AG20443 (cell line): ENCODE results near the gene S100Z.
"Not testable (repeated sequence)": the region's sequence is repeated elsewhere in the genome, so short reads cannot be mapped to it uniquely, and the experiment has no call there.

Source experiments
- DNase-seq: peaks from one replicate; pipeline ENCODE4 v3.0.0; 2012; ENCODE audit warnings: low spot score, mixed read lengths

Gene S100Z

DNA sequence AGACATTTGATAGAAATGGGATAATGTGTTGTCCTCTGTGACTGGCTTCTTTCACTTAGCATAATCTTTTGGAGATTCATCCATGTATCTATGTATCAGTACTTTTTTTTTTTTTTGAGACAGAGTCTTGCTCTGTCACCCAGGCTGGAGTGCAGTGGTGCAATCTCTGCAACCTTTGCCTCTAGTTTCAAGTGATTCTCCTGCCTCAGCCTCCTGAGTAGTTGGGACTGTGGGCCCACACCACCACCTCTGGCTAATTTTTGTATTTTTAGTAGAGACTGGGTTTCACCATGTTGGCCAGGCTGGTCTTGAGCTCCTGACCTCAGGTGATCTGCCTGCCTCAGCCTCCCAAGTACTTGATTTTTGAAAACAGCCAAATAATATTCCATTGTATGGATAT, 23.4 kb upstream of the S100Z start:
- not testable (repeated sequence) for DNase-seq

GRCh38 chr5:76831110-76831452, 18.7 kb upstream of the S100Z start:
- peak; percentile 47 for DNase-seq

DNA sequence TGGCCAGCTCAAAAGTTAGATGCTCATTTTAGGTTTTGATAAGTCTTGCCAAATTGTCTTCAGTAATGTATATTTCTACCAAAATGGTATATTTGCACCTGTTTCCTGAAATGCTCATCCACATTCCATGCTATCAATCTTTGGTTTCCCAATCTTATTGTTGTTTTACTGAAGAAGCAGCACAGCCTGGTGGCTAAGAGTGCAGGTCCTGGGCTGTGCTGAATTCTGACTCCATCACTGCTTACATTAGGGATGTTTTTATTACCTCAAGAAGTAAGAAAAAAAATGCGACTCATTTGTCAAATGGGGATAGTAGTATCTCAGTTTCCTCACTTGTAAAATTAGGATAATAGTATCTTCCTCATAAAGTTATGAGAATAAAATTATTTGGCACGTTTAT, 13.6 kb upstream of the S100Z start:
- DNase-seq, result no peak

DNA sequence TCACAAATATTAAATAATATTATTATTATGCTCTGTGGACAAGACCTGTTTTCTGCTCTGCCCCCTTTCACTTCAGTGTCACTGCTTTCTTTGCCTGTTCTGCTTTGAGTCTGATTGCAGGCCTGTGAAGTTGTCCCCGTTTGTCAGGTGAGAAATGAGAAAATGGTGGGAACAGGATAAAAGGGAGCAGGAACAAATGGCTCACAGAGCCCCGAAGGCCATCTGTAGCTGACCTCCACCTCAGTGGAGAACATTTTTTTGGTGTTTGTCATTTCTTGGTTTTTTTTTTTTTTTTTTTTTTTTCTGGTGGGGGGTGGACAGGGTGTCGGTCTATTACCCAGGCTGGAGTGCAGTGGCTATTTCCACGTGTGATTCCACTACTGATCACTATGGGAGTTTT, 13.2 kb upstream of the S100Z start:
- DNase-seq, result no peak

DNA sequence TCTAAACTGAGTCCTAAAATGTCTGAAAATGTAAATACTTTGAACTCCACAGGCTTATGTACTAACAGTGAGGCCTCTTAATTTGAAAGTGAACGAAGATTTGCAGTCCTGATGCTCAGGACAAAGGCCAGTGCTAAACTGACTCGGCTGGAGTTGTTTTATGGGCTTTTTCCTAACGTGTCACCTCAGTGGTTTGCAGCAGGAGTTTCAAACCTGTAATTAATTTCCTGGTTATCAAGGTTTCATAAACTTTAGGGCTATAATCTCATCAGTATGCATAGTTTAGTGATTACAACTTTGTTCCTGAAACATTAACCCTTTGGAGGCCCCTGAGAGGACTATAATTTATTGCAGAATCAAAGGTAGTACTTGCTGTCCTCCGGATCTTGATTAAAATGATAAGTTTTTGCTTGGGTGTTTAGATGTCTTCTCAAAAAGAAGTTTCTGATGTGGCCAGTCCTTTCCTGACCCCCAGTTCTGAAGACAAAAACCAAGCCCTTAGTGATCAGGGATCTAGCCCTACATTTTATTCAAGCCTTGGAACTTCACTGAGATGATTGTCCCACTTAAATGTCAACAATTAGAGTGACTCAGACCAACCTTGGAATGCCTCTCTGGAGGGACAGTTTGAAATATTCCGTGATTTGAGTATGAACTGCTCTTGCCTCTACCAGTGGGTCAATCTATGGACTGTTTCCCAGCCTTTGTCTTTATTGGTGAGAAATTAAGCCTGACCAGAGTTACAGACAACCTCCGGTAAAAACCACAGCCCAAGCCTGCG, 11.1 kb upstream of the S100Z start:
- peak; percentile 30 for DNase-seq

- no peak for DNase-seq
Observed at GRCh38 chr5:76841361-76841760, 8.5 kb upstream of the S100Z start.

- DNase-seq, result no peak
Observed at GRCh38 chr5:76845890-76846289, 3.9 kb upstream of the S100Z start.

DNA sequence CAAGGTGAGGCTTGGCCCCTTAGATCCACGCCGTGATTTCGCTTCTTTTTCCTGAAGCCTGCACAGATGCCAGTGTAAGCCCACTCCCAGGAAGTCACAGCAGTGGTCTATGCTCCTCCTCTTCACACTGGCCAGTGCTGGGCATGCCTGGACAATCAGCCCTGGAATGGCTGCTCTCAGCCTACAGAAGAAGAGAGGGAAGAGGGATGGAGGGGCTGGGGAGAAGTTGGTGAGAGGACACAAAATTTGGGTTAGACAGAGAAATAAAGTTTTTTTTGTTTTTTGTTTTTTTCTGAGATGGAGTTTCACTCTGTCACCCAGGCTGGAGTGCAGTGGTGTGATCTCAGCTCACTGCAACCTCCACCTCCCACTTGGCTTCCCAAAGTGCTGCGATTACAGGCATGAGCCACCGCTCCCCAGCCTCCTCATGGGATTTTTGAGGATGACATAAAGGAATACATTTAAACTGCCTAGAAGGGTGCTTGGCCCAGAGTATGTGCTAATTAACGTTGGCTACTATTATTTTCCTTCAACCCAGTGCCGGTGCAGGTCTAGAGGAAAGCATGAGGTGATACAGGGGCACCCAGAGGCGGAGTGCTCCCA, 830 bp downstream of the S100Z start:
- no peak for DNase-seq

GRCh38 chr5:76851728-76852369, 2.0 kb downstream of the S100Z start:
- no peak for DNase-seq

DNA sequence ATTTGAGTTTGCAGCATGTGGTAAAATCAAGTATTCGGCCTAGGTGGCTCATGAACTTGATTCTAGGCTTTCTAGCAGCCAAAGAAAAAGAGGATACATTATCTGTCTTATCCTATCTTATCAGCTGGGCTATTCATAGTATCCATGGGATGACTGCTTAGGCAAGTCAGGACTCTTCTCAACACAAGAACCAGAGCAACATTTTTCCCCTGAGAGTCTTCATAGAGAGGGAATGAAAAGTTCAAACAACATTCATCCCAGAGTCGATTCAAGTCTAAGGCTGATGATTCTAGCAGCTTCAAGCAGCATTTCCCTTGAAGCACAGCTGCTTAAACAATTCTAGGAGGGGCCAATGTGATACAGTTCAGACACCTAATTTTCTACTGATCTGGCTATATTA, 3.0 kb downstream of the S100Z start:
- no peak for DNase-seq

GRCh38 chr5:76853741-76854140, 3.9 kb downstream of the S100Z start:
- DNase-seq, result not testable (repeated sequence)

- DNase-seq, result no peak
Observed at GRCh38 chr5:76854644-76855043, 4.8 kb downstream of the S100Z start.

DNA sequence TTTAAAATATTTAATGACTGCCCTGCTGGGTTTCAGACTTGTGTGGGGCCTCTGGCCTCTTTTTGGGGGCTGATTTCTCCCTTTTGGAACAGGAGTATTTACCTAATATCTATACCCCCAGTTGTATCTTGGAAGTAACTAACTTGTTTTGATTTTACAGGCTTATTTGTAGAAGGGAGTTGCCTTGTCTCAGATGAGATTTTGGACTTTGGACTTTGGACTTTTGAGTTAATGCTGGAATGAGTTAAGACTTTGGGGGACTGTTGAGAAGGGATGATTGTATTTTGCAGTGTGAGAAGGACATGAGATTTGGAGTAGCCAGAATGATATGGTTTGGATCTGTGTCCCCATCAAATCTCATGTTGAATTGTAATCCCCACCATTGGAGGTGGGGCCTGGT, 5.7 kb downstream of the S100Z start:
- not testable (repeated sequence) for DNase-seq

GRCh38 chr5:76855961-76856360, 6.1 kb downstream of the S100Z start:
- DNase-seq, result no peak

- not testable (repeated sequence) for DNase-seq
Observed at GRCh38 chr5:76856800-76857199, 7.0 kb downstream of the S100Z start.

GRCh38 chr5:76859591-76860247, 9.9 kb downstream of the S100Z start:
- no peak for DNase-seq

- no peak for DNase-seq
Observed at GRCh38 chr5:76861612-76862011, 11.8 kb downstream of the S100Z start.

GRCh38 chr5:76863001-76863400, 13.2 kb downstream of the S100Z start:
- no peak for DNase-seq

DNA sequence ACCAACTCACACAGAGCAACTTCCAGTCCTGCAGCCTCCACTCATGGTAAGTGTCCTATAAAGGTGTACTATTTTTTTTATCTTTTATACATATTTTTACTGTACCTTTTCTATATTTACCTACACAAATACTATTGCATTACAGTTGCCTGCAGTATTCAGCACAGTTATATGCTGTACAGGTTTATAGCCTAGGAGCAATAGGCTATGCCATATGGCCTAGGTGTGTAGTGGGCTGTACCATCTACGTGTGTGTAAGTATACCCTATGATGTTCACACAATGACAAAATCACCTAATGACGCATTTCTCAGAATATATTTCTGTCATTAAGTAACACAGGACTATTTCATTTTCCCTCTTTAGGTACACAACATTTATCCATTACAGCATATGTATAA, 16.7 kb downstream of the S100Z start:
- no peak for DNase-seq

DNA sequence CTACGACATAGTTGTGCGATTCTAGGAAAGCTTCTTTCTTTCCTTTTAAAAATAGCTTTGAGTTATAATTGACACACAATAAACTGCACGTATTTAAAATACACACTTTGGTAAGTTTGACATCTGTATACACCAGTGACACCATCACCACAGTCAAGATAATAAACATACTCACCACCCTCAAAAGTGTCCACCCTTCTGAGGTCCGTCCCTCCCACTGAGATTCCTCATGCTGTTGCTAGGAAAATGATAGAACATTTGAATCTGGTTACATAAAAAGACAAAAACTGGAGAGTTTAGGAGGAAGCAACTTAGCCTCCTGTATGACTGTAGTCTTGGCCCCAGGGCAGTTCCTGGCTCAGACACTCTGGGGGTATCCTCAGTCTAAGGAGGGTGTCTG, 17.2 kb downstream of the S100Z start:
- DNase-seq, result no peak

- peak; percentile 72 for DNase-seq
Observed at GRCh38 chr5:76867827-76868693, 18.2 kb downstream of the S100Z start.

DNA sequence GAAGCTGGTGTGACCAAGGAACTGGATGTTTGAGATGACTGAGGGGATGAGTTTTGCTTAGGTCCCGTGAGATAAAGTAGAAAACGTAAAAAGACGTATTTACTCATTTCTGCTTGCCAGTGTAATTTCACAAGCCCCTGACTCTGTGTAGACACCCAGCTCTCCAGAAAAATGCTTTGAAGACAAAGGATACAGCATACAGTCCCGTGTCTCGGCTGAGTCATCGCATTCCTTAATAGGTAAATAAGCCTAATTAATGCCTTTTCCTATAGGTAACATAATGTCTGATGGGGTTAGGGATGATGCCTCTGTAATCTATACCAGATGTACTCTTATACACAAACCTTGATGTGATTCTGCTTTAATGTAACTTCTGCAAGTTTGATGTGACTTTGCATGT, 20.2 kb downstream of the S100Z start:
- no peak for DNase-seq
